Effector CD4-positive, alpha-beta T cell (primary cell): ENCODE measurements around the gene AMMECR1.
"Not testable (repeated sequence)": the region's sequence is repeated elsewhere in the genome, so short reads cannot be mapped to it uniquely, and the experiment has no call there.

Source experiments
- DNase-seq: peaks from one replicate; pipeline ENCODE4 v3.0.0-alpha.2; 2020

Gene AMMECR1

DNA sequence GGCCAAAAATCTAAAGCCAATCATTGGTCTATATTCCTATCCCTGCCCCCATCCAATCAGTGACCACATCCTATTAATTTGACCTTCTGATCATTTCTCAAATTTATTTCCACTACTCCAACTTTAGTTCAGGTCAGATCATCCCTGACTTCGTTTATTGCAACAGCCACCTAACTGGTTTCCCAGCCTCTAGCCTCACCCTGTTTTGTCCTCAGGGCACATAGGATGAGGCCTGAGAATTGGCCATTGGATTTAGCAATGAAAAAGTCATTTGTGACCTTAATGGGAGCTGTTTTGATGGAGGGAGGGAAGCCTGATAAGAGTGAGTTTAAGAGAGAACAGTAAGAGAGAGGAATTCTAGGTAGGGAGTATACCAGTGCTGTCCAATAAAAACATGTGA lies 155.0 kb downstream of the AMMECR1 start:
- no peak for DNase-seq

DNA sequence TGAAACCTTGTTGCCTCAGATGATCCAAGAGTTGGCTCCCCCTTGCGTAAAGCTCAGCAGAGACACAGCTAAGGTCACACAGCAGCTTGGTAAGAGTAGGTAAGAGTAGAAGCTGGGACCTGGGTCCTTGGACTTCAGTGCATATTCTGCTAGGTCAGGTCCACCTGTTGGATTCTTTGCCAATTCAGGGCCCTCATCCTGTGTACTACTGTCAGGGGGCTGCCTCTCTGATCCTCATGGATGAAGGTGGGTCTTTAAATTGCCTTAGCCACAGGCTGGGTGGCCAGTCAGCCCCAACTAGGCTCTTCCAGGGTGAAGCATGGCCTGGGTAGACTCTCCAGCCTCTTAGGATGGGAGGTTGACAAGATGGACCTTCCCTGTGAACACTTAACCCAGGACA lies 155.8 kb downstream of the AMMECR1 start:
- no peak for DNase-seq

DNA sequence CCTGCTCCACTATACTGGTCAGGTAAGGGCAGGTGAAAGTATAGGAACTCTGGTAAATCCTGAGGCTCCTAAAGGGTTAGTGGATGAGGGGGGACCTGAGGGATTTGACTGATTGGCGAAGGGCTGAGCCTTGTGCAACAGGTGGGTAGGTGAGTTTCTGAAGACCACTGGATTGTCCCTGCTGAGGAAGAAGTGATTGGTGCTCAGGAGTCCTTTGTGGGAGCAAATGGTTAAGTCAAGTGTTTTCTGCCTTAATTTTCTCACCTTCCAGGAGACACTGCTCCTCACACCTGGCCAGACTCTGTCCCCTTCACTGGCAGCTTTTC lies 156.6 kb downstream of the AMMECR1 start:
- DNase-seq, result no peak

DNA sequence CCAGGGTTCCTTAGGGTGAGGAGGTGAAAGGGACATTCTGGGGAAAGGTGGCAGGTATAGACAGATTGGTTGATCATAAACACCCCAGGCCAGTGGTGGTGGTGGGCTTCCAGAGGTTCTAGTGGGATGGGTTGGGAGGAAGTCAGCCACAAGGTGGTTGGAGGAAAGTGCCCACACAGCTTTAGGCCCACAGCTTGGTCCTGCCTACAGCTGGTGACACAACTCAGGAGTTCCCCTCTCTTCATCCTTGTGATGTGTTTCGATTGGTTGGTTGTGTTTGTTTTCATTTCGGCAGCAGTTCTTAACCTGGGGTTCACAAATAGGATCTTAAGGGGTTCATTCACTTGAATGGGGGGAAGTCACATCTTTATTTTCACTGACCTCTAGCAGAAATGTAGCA lies 158.0 kb downstream of the AMMECR1 start:
- no peak for DNase-seq

DNA sequence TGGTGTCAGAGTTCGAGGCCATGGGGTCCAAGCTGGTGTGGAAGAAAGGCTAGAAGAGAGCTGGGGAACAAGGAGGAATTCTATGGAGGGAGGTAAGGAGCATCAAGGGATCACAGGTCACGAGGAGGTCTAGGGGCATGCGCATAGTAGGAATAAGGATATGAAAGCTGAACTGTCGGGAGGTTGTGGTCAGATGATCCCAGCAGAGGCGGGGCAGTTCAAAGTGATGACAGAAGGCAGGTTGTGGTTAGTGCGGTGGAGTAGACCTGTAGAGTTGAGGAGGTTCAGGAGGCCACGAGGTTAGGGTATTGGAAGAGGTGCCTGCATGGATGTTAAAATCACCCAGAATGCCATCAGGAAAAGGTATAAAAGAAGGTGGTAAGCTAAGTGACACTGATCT lies 158.7 kb downstream of the AMMECR1 start:
- no peak for DNase-seq

DNA sequence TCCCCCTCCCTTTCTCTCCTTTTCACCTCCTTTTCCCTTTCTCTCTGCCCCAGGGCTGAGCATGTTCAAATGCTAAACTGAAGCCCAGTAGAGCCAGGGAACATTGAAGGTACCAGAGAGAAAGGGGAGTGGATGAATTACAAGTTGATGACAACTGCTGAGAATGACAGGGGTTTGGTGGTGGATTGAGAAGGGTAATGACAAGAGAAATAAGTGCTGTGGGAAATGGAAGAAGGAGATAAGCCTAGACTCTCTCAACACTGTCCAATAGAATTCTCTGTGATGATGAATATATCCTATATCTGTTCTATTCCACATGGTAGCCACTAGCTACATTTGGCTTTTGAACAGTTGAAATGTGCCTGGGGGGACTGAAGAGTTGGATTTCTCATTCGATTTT lies 160.4 kb downstream of the AMMECR1 start:
- DNase-seq, result no peak

DNA sequence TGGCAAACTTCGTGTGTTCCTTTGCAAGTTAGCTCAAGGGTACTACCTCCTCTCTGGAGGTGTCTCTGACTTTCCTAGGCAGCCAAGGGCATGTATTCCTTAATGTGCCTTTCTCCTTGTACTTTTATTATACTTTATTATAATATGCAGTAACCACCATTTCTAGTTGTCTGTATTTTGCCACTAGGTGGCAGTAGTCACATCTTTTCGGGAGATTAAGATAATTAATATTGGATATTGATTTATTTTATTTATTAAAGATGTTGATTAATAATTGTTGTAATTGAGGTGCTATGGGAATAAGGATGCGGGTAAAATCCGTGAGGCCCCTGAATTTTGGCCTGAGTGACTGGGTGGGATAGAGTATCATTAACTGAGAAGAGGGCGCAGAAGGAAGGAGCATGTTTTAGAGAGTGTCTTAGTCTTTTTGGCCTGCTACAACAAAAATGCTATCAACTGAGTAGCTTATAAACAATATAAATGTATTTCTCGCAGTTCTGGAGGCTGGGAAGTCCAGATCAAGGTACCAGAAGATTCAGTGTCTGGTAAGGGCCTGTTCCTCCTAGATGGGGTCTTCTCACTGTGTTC lies 161.6 kb downstream of the AMMECR1 start:
- no peak for DNase-seq

DNA sequence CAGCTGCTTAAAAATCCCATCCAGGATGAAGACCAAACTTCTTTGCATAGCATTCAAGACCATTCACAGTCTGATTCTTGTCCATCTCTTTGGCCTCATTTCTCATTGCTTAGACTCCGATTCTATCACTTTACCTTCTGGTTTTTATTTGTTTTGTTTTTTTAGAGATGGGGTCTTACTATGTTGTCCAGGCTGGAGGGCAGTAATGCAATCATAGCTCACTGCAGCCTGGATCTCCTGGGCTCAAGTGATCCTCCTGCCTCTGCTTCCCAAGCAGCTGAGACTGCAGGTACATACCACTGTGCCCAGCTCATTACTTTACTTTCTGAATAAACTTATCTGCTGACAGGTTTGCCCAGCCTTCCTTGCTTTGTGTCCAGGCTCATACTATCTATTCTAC lies 162.1 kb downstream of the AMMECR1 start:
- no peak for DNase-seq

DNA sequence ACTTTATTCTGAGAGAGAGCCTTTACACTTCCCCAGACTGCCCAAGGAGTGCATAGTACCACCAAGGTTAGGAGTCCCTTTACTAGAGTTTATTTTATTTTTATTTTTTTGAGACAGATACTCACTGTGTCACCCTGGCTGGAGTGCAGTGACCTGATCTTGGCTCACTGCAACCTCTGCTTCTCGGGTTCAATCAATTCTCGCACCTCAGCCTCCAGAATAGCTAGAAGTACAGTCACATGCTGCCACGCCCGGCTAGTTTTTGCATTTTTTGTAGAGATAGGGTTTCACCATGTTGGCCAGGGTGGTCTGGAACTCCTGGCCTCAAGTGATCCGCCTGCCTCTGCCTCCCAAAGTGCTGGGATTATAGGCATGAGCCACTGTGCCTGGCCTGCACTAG lies 163.6 kb downstream of the AMMECR1 start:
- not testable (repeated sequence) for DNase-seq

DNA sequence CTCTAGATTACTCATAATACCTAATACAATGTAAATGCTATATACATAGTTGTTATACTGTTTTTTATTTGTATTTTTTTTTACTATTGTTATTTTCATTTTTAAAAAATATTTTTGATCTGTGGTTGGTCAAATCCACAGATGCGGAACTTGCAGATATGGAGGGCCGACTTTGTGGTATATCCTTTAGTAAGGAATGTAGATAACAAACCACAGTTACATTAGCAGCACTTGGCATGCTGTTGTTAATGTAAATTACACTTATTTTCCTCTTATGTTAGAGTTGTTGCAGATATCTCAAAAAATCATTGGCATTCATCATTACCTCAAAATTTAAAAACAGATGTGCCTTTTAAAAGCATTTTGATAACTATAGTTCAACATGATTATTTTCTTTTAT lies 164.0 kb downstream of the AMMECR1 start:
- DNase-seq, result no peak

DNA sequence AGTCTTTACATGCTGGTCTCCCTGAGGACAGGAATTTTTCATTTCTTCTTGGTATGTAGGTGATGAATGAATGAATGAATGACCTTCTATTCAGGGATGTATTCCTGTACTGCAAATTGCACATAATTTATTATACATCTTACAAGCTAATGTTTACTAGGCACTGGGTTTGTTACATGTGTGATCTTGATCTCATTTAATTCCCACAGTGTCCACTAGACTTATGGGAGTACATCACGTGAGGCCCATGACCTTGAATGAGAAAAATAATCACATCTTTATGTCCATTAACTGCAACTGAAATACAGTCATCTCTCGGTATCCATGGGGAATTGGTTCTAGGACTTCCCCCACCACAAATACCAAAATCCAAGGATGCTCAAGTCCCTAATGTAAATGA lies 164.6 kb downstream of the AMMECR1 start:
- no peak for DNase-seq

DNA sequence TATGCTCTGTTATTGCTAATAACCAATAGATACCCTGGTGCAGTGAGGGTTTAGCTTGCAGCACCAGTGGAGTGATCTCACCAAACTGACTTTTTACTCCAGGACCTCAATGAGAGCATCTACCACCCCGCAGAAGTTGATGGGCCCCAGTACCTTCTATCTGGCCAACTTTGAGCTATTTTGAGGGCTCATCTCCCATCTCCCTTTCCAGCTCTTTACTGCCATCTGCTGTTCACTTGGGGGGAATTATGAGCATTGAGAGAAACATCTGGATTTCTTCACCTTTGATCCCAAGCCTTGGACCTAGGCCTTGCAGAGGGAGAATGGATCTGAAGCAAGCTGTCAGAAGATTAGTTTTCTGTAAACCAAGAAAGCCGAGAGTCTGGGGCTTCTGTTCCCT lies 171.4 kb downstream of the AMMECR1 start:
- peak; percentile 12 for DNase-seq

DNA sequence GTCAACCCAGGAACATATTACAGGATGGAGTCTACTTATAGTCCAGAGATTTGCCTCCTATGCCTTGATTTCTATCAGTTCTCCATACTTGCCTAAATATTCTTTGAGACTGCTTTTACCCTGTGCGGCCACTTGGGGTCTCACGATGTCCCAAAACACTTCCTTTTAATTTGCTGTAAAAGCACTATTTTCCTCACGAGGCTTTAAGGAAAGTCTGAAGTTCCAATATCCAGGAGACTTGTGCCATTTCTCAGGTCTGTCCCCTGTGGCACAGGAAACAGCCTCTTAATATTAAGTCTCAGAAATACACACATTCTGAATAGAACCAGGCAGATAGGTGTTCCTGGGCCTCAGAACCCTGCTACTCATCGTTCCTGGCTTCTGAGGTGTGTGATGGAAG lies 172.0 kb downstream of the AMMECR1 start:
- no peak for DNase-seq

DNA sequence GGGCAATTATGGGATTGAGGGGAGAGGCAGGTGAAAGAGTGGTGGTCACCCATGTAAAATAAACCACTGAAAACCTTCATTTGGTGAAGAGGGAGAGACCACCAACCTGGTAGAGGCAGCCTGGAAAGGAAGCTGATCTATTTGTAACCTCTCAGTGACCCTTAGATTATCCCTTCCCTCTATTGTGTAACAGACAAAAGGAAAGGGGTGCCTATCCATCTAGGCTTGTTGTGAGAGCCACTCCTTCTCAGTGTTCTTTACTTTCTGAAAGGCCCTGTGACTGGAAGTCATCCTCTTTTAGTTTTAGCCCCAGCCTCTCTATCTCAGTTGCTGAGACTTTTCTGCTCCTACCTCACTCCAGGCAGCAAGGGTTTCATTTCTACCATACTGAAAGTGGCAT lies 172.6 kb downstream of the AMMECR1 start:
- DNase-seq, result no peak
